Measurements from ENCODE around the gene GLIS1. TPM values are rescaled to one million over a fixed set of nuclear protein-coding genes. Genes with fewer than 3 reads are reported as not detected.

The GLIS1 gene
- total RNA-seq, 1 donor from 2014 or later: not detected

DNA sequence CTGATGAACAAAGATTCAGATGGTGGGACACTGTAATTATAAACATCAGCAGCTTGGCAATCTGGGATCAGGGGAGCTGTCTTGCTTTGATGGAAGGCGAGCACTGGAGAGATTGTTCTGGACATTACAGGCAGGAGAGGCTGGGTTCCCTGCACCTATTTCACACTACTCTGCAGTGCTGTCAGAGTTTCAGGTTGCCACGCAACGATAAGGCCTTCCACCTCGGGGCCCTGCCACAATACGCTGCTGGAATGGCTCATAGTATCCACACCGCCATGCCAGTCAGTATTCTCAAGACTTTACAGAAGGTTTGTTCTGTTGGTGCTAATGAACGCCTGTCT lies 96.8 kb downstream of the GLIS1 start:
- no peaks in the 10 kb centered on the region for H3K36me3 ChIP-seq
- no peaks in the 10 kb centered on the region for H3K4me1 ChIP-seq
- H3K9me3 ChIP-seq: no peaks in the 10 kb centered on the region
- TF ChIP-seq, protein P1, sequence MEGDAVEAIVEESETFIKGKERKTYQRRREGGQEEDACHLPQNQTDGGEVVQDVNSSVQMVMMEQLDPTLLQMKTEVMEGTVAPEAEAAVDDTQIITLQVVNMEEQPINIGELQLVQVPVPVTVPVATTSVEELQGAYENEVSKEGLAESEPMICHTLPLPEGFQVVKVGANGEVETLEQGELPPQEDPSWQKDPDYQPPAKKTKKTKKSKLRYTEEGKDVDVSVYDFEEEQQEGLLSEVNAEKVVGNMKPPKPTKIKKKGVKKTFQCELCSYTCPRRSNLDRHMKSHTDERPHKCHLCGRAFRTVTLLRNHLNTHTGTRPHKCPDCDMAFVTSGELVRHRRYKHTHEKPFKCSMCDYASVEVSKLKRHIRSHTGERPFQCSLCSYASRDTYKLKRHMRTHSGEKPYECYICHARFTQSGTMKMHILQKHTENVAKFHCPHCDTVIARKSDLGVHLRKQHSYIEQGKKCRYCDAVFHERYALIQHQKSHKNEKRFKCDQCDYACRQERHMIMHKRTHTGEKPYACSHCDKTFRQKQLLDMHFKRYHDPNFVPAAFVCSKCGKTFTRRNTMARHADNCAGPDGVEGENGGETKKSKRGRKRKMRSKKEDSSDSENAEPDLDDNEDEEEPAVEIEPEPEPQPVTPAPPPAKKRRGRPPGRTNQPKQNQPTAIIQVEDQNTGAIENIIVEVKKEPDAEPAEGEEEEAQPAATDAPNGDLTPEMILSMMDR (IDR thresholded peaks at IDR 0.05): no peak
- no peak overlapping the region for H3K4me3 ChIP-seq
- DNase-seq (ENCODE audit: low spot score in 2 of 2): peak in 1 of 2 donors; percentile 25
- no peaks in the 10 kb centered on the region for H3K27me3 ChIP-seq
- intact Hi-C loops (cut with DNase I): no loop called here
- no peak overlapping the region for H3K27ac ChIP-seq

DNA sequence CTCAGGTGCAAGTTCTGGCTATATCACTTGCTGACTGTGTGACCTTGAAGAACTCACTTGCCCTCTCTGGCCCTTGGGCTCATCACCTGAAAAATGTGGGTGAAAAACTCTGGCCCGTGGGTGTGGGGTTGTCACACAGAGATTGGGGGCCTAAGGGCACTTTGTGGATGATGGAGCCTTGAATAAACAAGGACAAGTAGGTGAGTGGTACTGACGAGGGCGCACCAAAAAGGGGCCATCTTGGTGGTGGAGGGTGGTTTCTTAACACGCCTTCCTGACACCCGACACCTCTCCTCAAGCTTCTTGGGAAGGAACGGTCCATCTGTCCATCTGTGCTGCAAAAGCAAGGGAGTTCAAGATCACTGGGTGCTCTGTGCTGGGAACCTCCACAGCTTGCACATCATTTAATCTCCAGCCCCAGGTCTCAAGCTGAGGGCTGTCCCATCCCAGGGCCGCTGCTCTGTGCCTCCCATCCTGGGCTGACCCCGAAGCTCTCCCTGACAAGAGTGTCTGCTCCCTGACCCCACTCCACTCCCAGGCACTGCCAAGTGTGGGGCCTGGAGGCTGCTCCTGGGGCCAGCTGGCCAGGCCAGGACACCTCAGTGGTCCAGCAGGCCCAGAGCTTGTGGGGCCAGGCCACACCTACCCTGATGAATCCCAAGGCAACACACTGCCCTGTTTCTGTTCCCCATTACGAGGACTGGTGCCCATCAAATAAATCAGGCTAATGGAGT lies 97.3 kb downstream of the GLIS1 start:
- DNase-seq (ENCODE audit: low spot score in 2 of 2): peak in 1 of 2 donors; percentile 50
- TF ChIP-seq, protein P1 (IDR thresholded peaks at IDR 0.05): no peak

DNA sequence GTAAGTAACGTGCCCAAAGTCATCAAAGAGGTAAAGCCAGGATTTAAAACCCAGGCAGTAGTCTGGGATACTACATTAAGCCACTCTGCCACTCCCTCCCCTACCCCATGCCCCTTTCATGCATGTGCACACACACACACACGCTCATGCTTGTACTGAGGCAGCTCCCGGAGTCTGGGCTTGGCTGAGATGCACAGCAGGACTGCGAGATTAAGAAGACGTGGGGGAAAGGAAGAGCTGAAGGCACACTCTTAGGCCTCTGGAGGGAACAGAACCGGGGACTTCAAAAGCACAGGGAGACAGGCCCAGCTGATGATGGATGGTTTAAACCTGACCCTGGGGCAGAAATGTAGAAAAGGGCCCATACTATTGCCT lies 98.3 kb downstream of the GLIS1 start:
- TF ChIP-seq, protein P1 (IDR thresholded peaks at IDR 0.05): no peak
- H3K27ac ChIP-seq: no peak overlapping the region
- no peaks in the 10 kb centered on the region for H3K27me3 ChIP-seq
- H3K4me3 ChIP-seq: no peak overlapping the region
- intact Hi-C loops (cut with DNase I): no loop called here
- H3K4me1 ChIP-seq: no peaks in the 10 kb centered on the region
- H3K36me3 ChIP-seq: no peaks in the 10 kb centered on the region
- DNase-seq (ENCODE audit: low spot score in 2 of 2): peak in 1 of 2 donors; percentile 13
- no peaks in the 10 kb centered on the region for H3K9me3 ChIP-seq

More for the DNA sequence above, 97.3 kb downstream of the GLIS1 start:
- Histone ChIP-seq H3K9me3 (no peaks in the 10 kb centered on the region), H3K27me3 (no peaks in the 10 kb centered on the region), H3K27ac (no peak overlapping the region), H3K36me3 (no peaks in the 10 kb centered on the region), H3K4me1 (no peaks in the 10 kb centered on the region), H3K4me3 (no peak overlapping the region)
- intact Hi-C loops (cut with DNase I): no loop called here

DNA sequence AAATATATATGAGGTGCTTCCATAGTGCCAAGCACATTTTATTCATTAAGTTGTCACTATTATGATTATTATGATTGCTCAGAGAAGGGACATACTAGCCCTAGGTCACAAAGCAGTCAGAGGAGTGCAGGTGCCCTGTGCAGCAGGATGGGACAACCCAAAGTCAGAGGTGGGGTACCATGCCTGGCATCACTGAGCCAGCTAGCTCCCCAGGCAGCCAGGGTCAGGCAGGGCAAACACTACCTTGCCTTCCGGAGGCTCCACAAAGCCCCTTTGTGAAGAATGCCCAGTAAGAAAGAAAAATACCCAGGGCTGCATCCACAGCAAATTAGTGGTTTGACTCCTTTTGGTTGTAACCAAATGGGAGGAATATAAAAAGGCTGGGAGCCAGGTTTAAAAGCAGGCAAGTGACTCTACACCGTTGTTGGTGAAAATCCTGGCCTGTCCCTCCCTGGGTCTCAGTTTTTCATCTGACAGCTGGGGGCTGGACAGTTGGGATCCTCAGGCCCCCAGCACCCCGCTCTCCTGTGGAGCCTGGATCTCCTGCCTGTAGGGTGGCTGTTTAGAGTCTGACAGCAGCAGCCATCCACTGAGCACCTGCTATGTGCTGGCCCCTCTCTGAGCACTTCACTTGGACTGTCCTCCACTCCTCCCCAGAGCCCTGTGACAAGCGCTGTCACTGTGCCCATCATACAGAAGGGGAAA lies 98.8 kb downstream of the GLIS1 start:
- intact Hi-C loops (cut with DNase I): no loop called here
- peak in 1 of 2 donors; percentile 34 for DNase-seq (ENCODE audit: low spot score in 2 of 2)
- no peak overlapping the region for H3K4me3 ChIP-seq
- H3K27me3 ChIP-seq: no peaks in the 10 kb centered on the region
- no peaks in the 10 kb centered on the region for H3K4me1 ChIP-seq
- H3K36me3 ChIP-seq: no peaks in the 10 kb centered on the region
- H3K9me3 ChIP-seq: no peaks in the 10 kb centered on the region
- H3K27ac ChIP-seq: no peak overlapping the region
- TF ChIP-seq, protein P1 (IDR thresholded peaks at IDR 0.05): no peak

DNA sequence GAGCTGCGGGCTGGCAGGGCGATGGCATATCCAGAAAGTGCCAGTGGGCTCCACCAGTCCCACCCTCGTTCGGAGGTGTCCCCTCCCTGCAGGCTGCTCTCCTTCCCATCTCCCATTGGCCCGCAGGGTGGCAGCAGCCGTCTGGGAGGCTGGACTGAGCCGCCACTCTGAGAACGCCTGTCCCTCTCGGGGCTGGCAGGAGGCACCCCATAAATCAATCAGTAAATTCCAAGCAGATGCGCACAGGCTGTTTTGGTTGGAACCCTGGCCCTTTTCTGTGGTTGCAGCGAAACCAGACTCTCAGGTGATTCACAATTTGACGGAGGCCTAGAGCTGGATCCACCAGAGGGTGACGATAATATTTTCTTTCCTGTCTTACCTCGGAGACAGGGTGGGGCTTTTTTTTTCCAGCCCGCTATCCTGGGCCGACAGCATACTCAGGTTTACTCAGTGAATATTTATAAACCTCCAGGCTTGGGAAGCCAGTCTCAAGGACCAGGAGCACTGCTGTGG lies 99.7 kb downstream of the GLIS1 start:
- no peak overlapping the region for H3K4me3 ChIP-seq
- H3K36me3 ChIP-seq: no peaks in the 10 kb centered on the region
- peak in 1 of 2 donors; percentile 19 for DNase-seq (ENCODE audit: low spot score in 2 of 2)
- intact Hi-C loops (cut with DNase I): no loop called here
- H3K4me1 ChIP-seq: no peaks in the 10 kb centered on the region
- no peaks in the 10 kb centered on the region for H3K9me3 ChIP-seq
- TF ChIP-seq, protein P1 (IDR thresholded peaks at IDR 0.05): no peak
- H3K27me3 ChIP-seq: no peaks in the 10 kb centered on the region
- H3K27ac ChIP-seq: no peak overlapping the region
